Activated CD8-positive, alpha-beta T cell treated with anti-CD3 and anti-CD28 coated beads, Interleukin-2, amount 10 ng/mL, durations not matched to agents 7 days and 5 days (primary cell): ENCODE data around the gene RHO. TPM values are rescaled to one million over a fixed set of nuclear protein-coding genes. Genes with fewer than 3 reads are reported as not detected.
"Not testable (repeated sequence)": the region's sequence is repeated elsewhere in the genome, so short reads cannot be mapped to it uniquely, and the experiment has no call there.

Experiments used
- ATAC-seq: fragments of 150-1000 bp; cut with Tn5 transposase; one replicate; pipeline ENCODE4 v1.10.0; 2021; ENCODE audit warnings: moderate library complexity
- CTCF ChIA-PET: fragments of 350-600 bp; sonication (Branson Sonifier 250); formaldehyde crosslinking; loops from one replicate; lab custom pipeline; 2021; ENCODE audit warnings: antibody characterized with exemption; lab: Charles Lee
- POLR2A ChIA-PET: fragments of 350-600 bp; sonication (Branson Sonifier 250); formaldehyde crosslinking; loops from one replicate; lab custom pipeline; 2021; ENCODE audit warnings: antibody characterized with exemption; lab: Charles Lee
- DNase-seq: peaks from one replicate; pipeline ENCODE4 v3.0.0-alpha.2; 2020
- H3K27ac Mint-ChIP-seq: one replicate; pipeline ENCODE4 v1.8.0; 2021; ENCODE audit warnings: mild to moderate bottlenecking, mixed read lengths
- H3K27me3 Mint-ChIP-seq: one replicate; pipeline ENCODE4 v1.8.0; 2021; ENCODE audit warnings: low read depth, mixed read lengths
- H3K36me3 Mint-ChIP-seq: one replicate; pipeline ENCODE4 v1.8.0; 2021; ENCODE audit warnings: low read depth, mixed read lengths
- H3K4me1 Mint-ChIP-seq: one replicate; pipeline ENCODE4 v1.8.0; 2021; ENCODE audit warnings: low read depth, mixed read lengths
- H3K4me3 Mint-ChIP-seq: one replicate; pipeline ENCODE4 v1.8.0; 2021; ENCODE audit warnings: mild to moderate bottlenecking, mixed read lengths
- H3K9me3 Mint-ChIP-seq: one replicate; pipeline ENCODE4 v1.8.0; 2022; ENCODE audit warnings: mixed read lengths; ENCODE audit not compliant: insufficient read depth
- total RNA-seq, 2 experiments: library from RNA; stranded (reverse); gene quantifications; one replicate each; pipeline ENCODE4 v1.2.3, GENCODE V29; 2021

RHO gene
- total RNA-seq, 2 experiments from 2014 or later, result not detected

DNA sequence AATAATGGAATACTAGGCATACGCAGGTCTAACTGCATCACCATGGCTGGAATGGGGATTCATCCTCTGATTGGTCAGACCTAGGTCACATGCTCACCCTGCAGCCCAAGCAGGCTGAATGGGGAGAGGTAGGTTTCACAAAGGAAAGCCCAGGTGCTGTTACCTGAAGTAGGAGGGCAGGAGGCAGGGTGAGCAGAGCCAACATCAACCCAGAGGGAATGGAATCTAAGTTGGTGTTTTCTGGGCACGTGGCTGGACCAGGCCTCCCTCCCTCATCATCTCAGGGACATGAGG is 7.9 kb downstream of the RHO start:
- Mint-ChIP-seq H3K27me3 (peaks cover 6% of the 10 kb centered on the region), H3K36me3 (no peaks in the 10 kb centered on the region), H3K4me3 (no peak overlapping the region), H3K9me3 (no peaks in the 10 kb centered on the region), H3K27ac (no peak overlapping the region), H3K4me1 (no peaks in the 10 kb centered on the region)
- no peak for ATAC-seq
- ChIA-PET POLR2A (no interaction called here), CTCF (no interaction called here)
- DNase-seq, result no peak

GRCh38 chr3:129536804-129537203 is 8.4 kb downstream of the RHO start:
- ChIA-PET POLR2A (no interaction called here), CTCF (interaction anchor here (1.2 kb wide), 1 partner anchor 18 kb away, joined by 3 read pairs; no protein-coding TSS in a partner anchor)
- Mint-ChIP-seq H3K27ac (no peak overlapping the region), H3K27me3 (peaks cover 6% of the 10 kb centered on the region), H3K4me1 (no peaks in the 10 kb centered on the region), H3K9me3 (no peaks in the 10 kb centered on the region), H3K36me3 (no peaks in the 10 kb centered on the region), H3K4me3 (no peak overlapping the region)
- no peak for DNase-seq
- ATAC-seq, result no peak

DNA sequence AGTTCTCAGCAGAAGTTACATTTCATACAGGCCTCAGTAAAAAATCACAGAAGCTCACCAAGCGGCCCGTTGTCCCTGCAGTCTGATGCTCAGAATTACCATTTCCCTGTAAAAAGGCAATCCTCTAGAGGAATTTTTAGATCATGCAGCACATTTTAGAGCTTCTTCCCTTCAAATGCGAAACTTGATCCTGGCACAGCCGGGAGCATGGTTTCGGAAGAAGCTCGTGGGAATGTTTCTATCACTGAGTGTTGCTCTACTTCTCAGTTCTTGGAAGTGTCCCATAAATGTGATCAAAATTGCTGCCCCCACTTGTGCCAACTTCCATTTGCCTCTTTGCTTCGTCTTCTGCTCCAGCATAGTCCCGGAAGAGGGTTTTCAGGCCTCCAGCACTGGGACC is 10.8 kb downstream of the RHO start:
- ChIA-PET POLR2A (no interaction called here), CTCF (no interaction called here)
- Mint-ChIP-seq H3K4me3 (no peak overlapping the region), H3K27ac (no peak overlapping the region), H3K9me3 (no peaks in the 10 kb centered on the region), H3K4me1 (no peaks in the 10 kb centered on the region), H3K27me3 (peaks cover 6% of the 10 kb centered on the region), H3K36me3 (no peaks in the 10 kb centered on the region)
- DNase-seq (no peak), ATAC-seq (no peak)

- Mint-ChIP-seq H3K4me3 (no peak overlapping the region), H3K36me3 (no peaks in the 10 kb centered on the region), H3K4me1 (no peaks in the 10 kb centered on the region), H3K9me3 (no peaks in the 10 kb centered on the region), H3K27ac (no peak overlapping the region), H3K27me3 (peaks cover 6% of the 10 kb centered on the region)
- ChIA-PET CTCF (no interaction called here), POLR2A (no interaction called here)
- DNase-seq, result no peak
- ATAC-seq, result no peak
Observed at GRCh38 chr3:129540776-129541516, 12.5 kb downstream of the RHO start.

- H3K27me3 Mint-ChIP-seq, result peaks cover 3% of the 10 kb centered on the region
- ChIA-PET CTCF (no interaction called here), POLR2A (no interaction called here)
- H3K27ac Mint-ChIP-seq, result no peak overlapping the region
- H3K4me3 Mint-ChIP-seq, result no peak overlapping the region
- ATAC-seq, result no peak
- no peaks in the 10 kb centered on the region for H3K9me3 Mint-ChIP-seq
- no peaks in the 10 kb centered on the region for H3K36me3 Mint-ChIP-seq
- no peak for DNase-seq
- H3K4me1 Mint-ChIP-seq, result no peaks in the 10 kb centered on the region
Observed at GRCh38 chr3:129542747-129543146, 14.3 kb downstream of the RHO start.

- CTCF ChIA-PET, result no interaction called here
- POLR2A ChIA-PET, result no interaction called here
- H3K27me3 Mint-ChIP-seq, result no peaks in the 10 kb centered on the region
- H3K27ac Mint-ChIP-seq, result no peak within 1 kb of the TSS
- H3K9me3 Mint-ChIP-seq, result no peaks in the 10 kb centered on the region
- ATAC-seq (no peak), DNase-seq (no peak)
- H3K4me1 Mint-ChIP-seq, result no peaks in the 10 kb centered on the region
- no peak within 1 kb of the TSS for H3K4me3 Mint-ChIP-seq
- no peaks in the 10 kb centered on the region for H3K36me3 Mint-ChIP-seq
Observed at GRCh38 chr3:129543156-129543790, 14.8 kb downstream of the RHO start, which contains the start of gene H1-8. Gene H1-8, plus strand, starts transcription at chr3:129543175. Its CDS starts 44 bp downstream, at chr3:129543219.

DNA sequence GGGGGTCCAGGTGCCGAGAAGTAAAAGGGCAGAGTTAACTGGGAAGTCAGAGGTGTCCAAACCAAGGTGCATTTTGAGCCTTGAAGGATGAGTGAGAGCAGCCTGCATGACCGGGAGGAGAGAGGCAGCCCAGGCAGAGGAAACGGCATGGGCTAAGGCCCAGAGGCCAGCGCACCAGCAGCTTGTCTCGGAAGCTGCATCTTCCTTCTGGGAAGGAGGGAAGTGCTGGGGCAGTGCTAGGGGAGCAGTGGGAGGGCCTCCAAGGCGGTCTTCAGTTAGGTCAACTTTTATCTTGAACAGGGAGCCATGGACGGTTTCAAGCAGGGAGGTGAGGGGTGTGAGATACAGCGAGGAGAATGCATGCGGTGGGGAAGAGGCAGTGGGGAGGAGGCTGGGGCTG is 15.6 kb downstream of the RHO start:
- Mint-ChIP-seq H3K36me3 (no peaks in the 10 kb centered on the region), H3K9me3 (no peaks in the 10 kb centered on the region), H3K4me3 (no peak overlapping the region), H3K27me3 (no peaks in the 10 kb centered on the region), H3K27ac (no peak overlapping the region), H3K4me1 (no peaks in the 10 kb centered on the region)
- no peak for ATAC-seq
- no peak for DNase-seq
- ChIA-PET CTCF (no interaction called here), POLR2A (no interaction called here)

- H3K36me3 Mint-ChIP-seq, H3K4me1 Mint-ChIP-seq, H3K9me3 Mint-ChIP-seq, H3K4me3 Mint-ChIP-seq, CTCF ChIA-PET, ATAC-seq, H3K27ac Mint-ChIP-seq, H3K27me3 Mint-ChIP-seq, DNase-seq: not testable (repeated sequence)
- POLR2A ChIA-PET, result interaction anchor here (0.7 kb wide), 1 partner anchor 175 kb away, joined by 3 read pairs; no protein-coding TSS in a partner anchor
Observed at GRCh38 chr3:129545951-129546350, 17.5 kb downstream of the RHO start.

GRCh38 chr3:129547241-129547640 is 18.8 kb downstream of the RHO start:
- ATAC-seq (no peak), DNase-seq (no peak)
- Mint-ChIP-seq H3K36me3 (no peaks in the 10 kb centered on the region), H3K9me3 (no peaks in the 10 kb centered on the region), H3K27ac (no peak overlapping the region), H3K4me1 (no peaks in the 10 kb centered on the region), H3K27me3 (peaks cover 3% of the 10 kb centered on the region), H3K4me3 (no peak overlapping the region)
- POLR2A ChIA-PET, result no interaction called here
- CTCF ChIA-PET, result no interaction called here

DNA sequence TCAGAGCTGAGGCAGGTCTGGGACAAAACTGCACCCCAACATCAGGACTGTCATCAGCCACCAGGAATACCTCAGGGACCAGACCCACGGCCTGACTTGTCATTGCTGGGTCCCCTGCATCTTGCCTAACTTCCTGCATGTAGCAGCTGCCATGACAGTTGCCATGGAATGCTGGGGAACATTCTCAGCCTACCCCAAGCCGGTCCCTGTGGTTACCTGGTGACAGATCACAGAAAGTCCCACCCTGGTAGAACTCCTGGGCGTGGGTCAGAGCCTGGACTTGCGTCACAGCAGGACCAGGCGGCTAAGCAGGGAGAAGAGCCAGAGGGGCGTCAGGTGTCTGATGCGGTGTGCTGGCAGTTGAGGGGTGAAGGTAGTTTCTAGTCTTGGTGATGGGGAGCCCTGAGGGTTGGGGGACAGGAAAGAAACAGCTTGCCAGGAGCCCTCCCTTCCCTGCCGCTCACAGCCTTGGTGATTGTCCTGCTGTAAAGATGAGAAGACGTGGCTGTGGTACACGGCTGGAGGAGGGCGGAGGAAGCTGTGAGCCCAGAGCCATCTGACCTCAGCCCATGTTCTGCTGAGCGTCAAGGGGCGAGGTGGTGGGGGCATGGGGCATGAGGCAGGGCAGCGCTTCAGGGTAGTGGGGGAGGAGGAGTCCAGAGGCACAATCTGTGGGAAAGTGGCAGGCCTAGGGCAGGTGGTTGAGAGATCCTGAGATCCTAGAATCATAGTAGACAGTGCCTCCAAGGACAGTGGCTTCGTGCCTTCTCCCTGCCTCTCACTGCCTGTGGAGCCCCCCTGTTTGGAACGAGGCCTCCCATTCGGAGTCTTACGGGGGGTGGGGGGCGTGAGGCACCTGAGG is 19.9 kb downstream of the RHO start:
- Mint-ChIP-seq H3K4me3 (no peak overlapping the region), H3K27ac (no peak overlapping the region), H3K9me3 (no peaks in the 10 kb centered on the region), H3K4me1 (no peaks in the 10 kb centered on the region), H3K27me3 (peaks cover 8% of the 10 kb centered on the region), H3K36me3 (no peaks in the 10 kb centered on the region)
- DNase-seq (no peak), ATAC-seq (no peak)
- CTCF ChIA-PET, result no interaction called here
- POLR2A ChIA-PET, result no interaction called here

DNA sequence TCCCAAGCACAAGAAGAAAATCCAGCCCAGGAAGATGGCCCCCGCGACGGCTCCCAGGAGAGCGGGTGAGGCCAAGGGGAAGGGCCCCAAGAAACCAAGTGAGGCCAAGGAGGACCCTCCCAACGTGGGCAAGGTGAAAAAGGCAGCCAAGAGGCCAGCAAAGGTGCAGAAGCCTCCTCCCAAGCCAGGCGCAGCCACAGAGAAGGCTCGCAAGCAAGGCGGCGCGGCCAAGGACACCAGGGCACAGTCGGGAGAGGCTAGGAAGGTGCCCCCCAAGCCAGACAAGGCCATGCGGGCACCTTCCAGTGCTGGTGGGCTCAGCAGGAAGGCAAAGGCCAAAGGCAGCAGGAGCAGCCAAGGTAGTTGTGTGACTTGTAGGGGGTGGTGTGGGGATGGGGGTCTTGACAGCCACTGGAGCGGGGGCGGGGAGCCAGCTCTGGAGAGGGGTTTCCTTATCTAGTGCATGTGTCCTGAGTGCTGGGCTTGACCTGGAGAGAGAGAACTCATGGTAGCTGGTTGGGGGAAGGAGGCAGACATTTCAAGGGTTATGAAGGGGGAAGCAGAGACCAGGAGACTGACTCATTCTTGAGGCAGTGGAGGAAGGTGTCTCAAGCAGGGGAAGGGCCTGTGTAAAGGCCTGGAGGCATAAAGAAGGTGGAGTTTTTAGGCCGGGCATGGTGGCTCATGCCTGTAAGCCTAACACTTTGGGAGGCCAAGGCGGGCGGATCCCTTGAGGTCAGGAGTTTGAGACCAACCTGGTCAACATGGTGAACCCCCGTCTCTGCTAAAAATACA is 20.8 kb downstream of the RHO start:
- ATAC-seq (no peak), DNase-seq (no peak)
- Mint-ChIP-seq H3K36me3 (no peaks in the 10 kb centered on the region), H3K9me3 (no peaks in the 10 kb centered on the region), H3K27ac (peak overlapping the region; percentile 14), H3K4me3 (no peak overlapping the region), H3K27me3 (peaks cover 11% of the 10 kb centered on the region), H3K4me1 (peaks cover 8% of the 10 kb centered on the region)
- ChIA-PET POLR2A (no interaction called here), CTCF (no interaction called here)
